Activated CD8-positive, alpha-beta memory T cell treated with anti-CD3 and anti-CD28 coated beads, Interleukin-2, amount 50 U/mL, for 1 hour (primary cell): ENCODE measurements around the gene EMC6.

ENCODE experiments used
- DNase-seq: peaks from one replicate; pipeline ENCODE4 v3.0.0-alpha.2; 2020; ENCODE audit errors: extremely low read depth

The EMC6 gene

DNA sequence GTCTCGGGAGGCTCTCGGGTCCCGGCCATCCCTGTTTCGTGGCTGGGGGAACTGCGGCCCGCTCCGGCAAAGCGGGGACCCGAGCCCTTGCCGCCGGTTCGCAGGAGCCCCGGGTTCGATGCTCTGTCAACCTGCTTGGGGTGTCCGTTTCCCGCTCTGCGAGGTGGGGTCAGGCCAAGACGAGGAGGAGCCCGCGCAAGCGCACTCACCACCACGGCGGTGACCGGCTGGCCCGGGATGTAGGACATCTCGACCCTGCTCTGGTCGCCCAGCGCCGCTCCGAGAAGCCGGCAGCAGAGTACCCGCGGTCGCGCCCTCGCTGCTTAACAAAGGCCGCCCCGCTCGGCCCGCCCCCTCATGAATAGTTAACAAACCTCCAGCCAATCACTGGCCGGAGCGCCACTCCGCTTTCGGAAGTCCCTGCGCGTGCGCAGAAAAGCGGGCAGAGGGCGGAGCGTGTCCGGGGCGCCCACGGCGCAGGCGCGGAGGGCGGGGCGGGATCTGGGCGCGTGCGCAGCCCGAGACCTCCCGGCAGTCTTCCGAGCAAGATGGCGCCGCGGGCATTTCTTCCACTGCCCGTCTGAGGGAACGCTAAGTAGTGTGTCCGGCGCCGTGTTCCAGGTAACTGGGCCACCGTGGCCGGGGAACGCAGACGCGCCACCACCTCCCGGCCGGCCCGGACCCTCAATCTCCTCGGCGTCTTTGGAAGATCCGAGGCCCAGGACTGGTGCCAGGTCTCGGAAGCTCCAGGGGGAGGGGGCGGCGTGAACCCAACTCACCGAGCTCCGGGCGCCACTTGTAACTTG, at the start of gene EMC6, which contains the start of gene TAX1BP3:
TSS of gene EMC6 (plus strand) at position 534 of the 806 bp plus-strand sequence. CDS start 335 bp downstream, outside the sequence.
TSS of gene TAX1BP3 (minus strand) at position 300 of the 806 bp plus-strand sequence. CDS start at position 248, 52 bp downstream.
- DNase-seq, result peak; percentile 95

DNA sequence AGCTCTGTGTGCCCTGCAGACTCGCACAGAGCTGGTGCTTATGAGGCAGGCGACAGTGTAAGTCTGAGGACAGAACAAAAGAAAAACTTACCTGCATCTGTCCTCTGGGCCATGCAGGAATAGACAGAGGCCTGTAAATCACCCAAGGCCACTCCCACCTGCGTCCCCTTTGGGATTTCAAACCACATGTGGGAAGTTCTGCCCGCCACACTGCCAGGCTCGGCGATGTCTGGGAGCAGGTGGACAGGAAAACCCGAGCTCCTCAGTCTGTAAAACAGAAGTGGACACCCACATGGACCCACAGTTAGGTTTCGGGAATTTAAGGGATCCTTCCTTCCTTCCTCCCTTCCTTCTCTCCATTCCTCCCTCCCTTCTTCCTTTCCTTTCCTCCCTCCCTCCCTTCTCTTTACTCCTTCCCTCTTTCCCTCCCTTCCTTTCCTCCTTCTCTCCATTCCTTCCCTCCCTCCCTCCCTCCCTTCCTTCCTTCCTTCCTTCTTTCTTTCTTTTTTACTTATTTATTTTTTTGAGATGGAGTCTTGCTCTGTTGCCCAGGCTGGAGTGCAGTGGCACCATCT, 47.4 kb upstream of the EMC6 start:
- DNase-seq, result no peak

- no peak for DNase-seq
These were observed 45.5 kb upstream of the EMC6 start for GRCh38 chr17:3622977-3623594.

- DNase-seq, result no peak
These were observed 41.5 kb upstream of the EMC6 start for GRCh38 chr17:3626831-3627768.

- DNase-seq, result no peak
These were observed 40.8 kb upstream of the EMC6 start for GRCh38 chr17:3627769-3628167.

GRCh38 chr17:3630781-3631180, 37.8 kb upstream of the EMC6 start:
- no peak for DNase-seq

- no peak for DNase-seq
These were observed 36.3 kb upstream of the EMC6 start for GRCh38 chr17:3632287-3632686.

GRCh38 chr17:3635474-3636153, 33.0 kb upstream of the EMC6 start:
- no peak for DNase-seq

- DNase-seq, result peak; percentile 69
These were observed 32.3 kb upstream of the EMC6 start, which contains the start of the genes CTNS and SHPK for GRCh38 chr17:3636154-3636907. Gene CTNS (plus strand): TSS chr17:3636760. CDS start chr17:3640207, 3,447 bp downstream. Gene SHPK (minus strand): TSS chr17:3636250. CDS start chr17:3636219, 31 bp downstream.

GRCh38 chr17:3636908-3637373, 31.7 kb upstream of the EMC6 start:
- no peak for DNase-seq

DNA sequence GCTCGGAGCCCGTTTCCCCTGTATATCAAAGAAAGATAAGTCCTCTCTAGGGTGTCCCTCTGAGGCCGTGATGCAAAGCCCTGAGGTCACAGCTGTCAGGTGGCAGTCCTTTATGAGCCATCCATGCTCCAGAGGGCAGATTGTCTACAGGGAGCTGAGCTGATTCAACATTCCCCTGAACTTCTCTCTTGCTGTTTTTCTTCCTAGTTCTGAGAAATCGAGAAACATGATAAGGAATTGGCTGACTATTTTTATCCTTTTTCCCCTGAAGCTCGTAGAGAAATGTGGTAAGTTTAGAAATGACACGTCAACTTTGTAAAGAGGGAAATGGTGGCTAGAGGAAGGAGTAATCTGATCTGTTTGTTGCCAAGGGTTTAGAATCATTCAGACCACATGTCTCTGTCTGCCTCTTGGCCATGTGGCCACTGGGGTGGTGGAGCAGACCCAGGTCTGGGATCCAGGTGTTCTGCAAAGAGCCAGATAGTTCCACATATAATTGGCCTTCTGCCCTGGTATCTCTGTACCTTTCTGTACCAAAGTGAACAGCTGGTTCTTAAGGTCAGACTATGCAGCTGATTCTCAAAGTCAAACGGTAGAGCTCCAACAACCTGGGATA, 28.5 kb upstream of the EMC6 start:
- no peak for DNase-seq

GRCh38 chr17:3641014-3641413, 27.6 kb upstream of the EMC6 start:
- DNase-seq, result no peak

GRCh38 chr17:3641717-3642486, 26.7 kb upstream of the EMC6 start:
- DNase-seq, result no peak

DNA sequence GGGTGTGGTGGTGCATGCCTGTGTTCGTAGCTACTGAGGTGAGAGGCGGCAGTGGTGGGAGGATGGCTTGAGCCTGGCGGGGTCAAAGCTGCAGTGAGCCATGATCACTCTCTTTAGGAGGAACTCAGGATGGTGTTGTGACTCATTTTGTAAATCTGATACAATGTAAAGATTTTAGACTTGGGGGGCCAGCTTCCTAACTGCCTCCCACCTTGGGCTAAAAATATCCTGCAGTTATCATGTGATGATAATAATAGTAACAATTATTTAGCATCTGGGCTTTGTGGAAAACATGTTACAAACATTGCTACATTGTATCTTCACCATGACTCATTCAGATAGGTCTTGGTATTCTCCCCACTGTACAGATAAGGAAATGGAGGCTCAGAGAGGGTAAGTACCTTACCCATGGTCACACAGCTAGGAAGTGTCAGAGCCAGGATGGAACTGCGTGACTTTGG, 24.7 kb upstream of the EMC6 start:
- DNase-seq, result no peak

DNA sequence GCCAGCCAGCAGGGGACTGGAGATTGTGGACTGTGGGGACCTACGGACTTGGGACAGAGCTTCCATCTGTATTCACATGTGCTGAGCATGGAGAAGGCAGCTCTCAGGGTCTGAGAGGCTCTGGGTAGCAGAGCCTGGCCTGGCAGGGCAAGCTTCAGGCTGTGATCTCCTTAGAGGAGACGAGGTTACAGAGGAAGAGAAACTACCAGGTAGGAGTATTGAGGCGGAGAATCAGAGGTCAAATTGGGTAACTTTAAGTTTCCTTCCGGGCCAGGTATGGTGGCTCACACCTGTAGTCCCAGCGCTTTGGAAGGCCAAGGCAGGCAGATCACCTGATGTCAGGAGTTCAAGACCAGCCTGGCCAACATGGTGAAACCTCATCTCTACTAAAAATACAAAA, 23.3 kb upstream of the EMC6 start:
- DNase-seq, result no peak

- no peak for DNase-seq
These were observed 21.4 kb upstream of the EMC6 start for GRCh38 chr17:3647251-3647650.

- no peak for DNase-seq
These were observed 20.6 kb upstream of the EMC6 start for GRCh38 chr17:3647769-3648555.

- DNase-seq, result no peak
These were observed 12.8 kb upstream of the EMC6 start for GRCh38 chr17:3655766-3656165.
